GM20000 (cell line): Measurements from ENCODE around the gene RIBC2.

Source experiments
- DNase-seq: peaks from one replicate; pipeline ENCODE4 v3.0.0; 2012; ENCODE audit warnings: low spot score
- TF ChIP-seq, protein P1 (sequence below): IDR thresholded peaks from 2 replicates; pipeline ENCODE4 v1.5.1; 2012; ENCODE audit warnings: mild to moderate bottlenecking, control low read depth; ENCODE audit errors: extremely low read depth, missing control alignments

The RIBC2 gene

DNA sequence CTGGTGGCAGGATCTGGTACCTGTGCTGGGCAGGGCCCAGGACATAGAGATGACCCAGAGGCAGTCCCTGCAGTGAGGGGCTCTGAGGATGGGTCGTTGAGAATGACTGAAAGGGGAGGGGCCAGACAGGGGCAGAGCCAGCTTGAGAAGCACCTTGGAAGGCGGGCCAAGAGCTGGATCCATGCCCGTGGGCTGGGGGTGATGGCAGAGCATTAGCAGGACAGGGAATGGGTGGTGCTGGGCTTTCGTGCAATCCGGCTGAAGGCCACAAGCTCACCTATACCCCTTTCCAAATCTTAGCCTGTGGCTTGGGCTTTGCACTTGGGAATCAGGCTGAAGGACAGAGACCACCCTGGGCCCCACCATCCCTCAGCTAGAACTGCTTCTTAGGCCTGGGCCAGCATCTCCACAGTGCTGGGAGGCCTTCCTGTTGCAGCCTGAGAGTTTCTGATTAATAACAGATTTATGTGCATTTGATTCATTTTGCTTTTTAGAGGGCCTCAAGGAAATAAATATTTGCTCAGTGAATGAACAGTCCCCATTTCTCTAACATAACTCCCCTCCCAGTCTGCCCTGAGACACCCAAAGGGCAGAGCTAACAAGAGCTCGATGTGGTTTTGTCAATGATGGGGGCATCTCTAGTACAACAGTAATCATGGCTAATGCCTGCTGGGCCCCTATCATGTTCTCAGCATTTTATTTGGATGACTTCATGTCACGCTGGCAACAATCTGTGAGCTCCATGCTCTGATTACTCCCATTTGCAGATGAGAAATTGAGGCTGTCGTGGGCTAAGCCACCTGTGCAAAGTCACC is 39.3 kb downstream of the RIBC2 start:
- no peak for DNase-seq
- TF ChIP-seq, protein P1, sequence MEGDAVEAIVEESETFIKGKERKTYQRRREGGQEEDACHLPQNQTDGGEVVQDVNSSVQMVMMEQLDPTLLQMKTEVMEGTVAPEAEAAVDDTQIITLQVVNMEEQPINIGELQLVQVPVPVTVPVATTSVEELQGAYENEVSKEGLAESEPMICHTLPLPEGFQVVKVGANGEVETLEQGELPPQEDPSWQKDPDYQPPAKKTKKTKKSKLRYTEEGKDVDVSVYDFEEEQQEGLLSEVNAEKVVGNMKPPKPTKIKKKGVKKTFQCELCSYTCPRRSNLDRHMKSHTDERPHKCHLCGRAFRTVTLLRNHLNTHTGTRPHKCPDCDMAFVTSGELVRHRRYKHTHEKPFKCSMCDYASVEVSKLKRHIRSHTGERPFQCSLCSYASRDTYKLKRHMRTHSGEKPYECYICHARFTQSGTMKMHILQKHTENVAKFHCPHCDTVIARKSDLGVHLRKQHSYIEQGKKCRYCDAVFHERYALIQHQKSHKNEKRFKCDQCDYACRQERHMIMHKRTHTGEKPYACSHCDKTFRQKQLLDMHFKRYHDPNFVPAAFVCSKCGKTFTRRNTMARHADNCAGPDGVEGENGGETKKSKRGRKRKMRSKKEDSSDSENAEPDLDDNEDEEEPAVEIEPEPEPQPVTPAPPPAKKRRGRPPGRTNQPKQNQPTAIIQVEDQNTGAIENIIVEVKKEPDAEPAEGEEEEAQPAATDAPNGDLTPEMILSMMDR, result no peak

DNA sequence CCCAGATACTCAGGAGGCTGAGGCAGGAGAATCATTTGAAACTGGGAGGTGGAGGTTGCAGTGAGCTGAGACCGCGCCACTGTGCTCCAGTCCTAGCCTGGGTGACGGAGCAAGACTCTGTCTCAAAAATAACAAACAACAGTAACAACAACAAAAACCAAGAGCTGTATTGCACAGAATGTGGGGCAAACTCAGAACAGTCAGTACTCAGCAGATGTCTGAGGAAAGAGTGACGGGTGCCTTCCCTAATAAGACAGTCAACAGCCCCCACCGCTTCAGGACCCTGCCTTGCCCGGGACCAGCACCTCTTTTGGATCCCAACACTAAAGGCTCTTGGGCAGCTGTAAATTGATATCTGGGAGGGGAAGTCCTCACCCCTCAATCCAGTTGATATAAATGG is 40.3 kb downstream of the RIBC2 start:
- DNase-seq, result no peak

DNA sequence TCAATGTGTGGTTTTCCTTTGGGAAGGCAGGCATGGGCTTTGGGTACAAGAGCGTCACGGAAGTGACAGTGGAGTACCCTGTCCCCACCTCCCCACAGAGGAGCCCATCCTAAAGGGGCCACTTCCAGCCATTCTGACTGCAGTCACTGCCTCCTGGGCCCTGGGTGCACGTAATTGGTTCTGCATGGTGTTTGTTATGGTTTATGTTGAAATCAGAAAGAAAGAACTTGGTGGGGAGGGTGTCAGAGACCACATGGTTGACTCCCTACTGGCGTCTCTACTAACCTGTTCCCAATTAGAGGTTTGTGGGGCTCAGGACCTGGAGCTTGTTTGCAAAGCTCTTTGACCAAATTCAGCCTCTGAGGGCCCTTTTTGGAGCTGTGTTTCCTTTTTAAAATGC is 40.8 kb downstream of the RIBC2 start:
- DNase-seq, result no peak
- TF ChIP-seq, protein P1, result no peak

More for the DNA sequence above, 40.3 kb downstream of the RIBC2 start:
- TF ChIP-seq, protein P1, result no peak

DNA sequence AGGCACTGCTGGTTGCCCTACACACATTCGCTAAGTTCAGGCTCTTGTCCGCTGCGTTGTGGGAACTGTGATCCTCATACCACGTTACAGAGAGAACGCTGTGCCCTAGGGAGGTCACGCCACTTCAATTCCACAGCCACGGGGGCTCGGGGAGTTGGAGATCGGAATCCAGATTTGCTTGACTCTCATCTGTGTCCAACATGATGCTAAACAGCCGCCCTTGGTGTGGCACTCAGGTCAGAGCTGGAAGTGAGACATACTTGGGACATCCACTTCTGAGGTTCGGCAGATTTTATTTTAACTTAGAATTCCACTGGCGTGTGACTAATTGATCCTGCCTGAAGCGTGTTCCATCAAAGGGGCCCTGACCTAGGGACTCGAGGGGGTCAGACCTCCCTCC is 41.7 kb downstream of the RIBC2 start:
- TF ChIP-seq, protein P1, result no peak
- DNase-seq, result no peak

DNA sequence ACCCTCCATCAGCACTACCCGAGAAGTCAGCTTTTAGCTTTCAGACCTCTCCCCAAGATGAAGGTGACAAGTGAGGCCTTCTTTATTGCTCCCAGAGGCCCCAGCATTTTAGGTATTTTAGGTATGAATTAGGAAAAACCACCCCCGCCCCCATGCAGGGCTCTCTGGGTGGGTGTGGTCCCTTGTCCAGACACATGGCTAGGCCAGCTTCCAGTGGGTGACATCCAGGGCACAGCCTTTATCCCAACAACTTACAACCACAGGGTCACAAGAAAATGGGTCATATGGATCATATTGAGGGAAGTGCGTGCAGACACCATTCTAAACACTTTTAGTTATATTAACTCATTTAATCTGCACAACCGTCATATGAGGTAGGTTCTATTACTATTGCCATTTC is 42.1 kb downstream of the RIBC2 start:
- no peak for DNase-seq
- TF ChIP-seq, protein P1, result no peak

DNA sequence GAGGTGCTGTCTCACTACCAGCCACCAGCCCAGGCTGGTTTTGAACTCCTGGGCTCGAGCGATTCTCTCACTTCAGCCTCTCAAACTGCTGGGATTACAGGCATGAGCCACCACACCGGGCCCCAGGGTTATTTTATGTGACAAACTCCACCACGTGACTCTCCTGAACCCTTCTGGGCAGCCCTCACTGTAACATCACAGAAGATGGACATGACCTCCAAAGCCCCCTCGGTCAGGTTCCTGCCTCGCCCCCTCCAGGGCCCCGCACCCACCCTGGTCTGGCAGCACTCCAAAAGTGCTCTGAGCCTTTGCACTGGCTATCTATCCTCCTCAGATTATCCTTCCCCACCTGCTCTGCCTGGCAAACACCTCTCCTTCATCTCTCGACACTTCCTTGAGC is 43.3 kb downstream of the RIBC2 start:
- DNase-seq, result no peak
- TF ChIP-seq, protein P1, result no peak

DNA sequence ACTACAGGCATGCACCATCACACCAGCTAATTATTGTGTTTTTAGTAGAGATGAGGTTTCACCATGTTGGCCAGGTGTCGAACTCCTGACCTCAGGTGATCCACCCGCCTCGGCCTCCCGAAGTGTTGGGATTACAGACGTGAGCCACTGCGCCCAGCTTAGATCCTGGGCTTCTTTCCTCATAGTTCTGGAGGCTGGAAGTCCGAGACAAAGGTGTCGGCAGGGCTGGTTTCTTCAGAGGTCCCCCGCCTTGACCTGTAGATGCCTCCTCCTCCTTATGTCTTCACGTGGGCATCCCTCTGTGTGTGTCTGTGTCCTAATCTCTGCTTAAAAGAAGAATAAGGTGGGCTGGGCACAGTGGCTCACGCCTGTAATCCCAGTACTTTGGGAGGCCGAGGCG is 45.0 kb downstream of the RIBC2 start:
- TF ChIP-seq, protein P1, result no peak
- no peak for DNase-seq
